ENCODE results near the gene ATP11C. TPM values are rescaled to one million over a fixed set of nuclear protein-coding genes. Genes with fewer than 3 reads are reported as not detected.

The ATP11C gene
- total and polyA plus RNA-seq, 2 experiments from 2014 or later: 8.5 to 22.3 TPM

DNA sequence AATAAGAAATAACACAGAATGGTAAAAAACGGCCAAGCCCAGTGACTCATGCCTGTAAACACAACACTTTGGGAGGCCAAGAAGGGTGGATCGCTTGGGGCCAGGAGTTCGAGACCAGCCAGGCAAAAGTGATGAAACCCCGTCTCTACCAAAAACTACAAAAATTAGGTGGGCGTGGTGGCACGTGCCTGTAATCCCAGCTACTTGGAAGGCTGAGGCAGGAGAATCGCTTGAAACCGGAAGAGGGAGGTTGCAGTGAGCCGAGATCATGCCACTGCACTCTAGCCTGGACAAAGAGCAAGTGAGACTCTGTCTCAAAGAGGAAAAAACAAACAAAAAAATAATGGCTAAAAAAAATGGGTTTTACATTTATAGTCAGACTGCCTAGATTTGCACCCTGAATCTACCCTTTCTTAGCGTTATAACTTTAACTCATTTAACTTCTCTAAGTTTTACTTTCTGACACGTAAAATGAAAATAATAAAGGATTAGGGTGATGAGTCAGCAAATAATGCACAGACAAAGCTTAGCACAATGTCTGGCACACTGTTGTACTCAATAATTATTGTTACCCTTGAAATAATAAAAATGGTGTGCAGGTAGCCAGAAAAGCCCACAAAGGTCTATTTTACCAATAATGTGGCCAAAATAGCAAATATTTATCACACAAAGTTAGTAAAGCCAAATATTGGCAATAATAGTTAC, 55.0 kb downstream of the ATP11C start:
- no peak overlapping the region for H3K27ac ChIP-seq
- no peak for DNase-seq (ENCODE audit: low spot score)
- no peaks in the 10 kb centered on the region for H3K27me3 ChIP-seq
- TF ChIP-seq, protein P1, sequence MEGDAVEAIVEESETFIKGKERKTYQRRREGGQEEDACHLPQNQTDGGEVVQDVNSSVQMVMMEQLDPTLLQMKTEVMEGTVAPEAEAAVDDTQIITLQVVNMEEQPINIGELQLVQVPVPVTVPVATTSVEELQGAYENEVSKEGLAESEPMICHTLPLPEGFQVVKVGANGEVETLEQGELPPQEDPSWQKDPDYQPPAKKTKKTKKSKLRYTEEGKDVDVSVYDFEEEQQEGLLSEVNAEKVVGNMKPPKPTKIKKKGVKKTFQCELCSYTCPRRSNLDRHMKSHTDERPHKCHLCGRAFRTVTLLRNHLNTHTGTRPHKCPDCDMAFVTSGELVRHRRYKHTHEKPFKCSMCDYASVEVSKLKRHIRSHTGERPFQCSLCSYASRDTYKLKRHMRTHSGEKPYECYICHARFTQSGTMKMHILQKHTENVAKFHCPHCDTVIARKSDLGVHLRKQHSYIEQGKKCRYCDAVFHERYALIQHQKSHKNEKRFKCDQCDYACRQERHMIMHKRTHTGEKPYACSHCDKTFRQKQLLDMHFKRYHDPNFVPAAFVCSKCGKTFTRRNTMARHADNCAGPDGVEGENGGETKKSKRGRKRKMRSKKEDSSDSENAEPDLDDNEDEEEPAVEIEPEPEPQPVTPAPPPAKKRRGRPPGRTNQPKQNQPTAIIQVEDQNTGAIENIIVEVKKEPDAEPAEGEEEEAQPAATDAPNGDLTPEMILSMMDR (IDR thresholded peaks at IDR 0.05; ENCODE audit: poor library complexity): no peak
- TF ChIP-seq EZH2phosphoT487 (IDR thresholded peaks at IDR 0.05; ENCODE audit: low read depth, severe bottlenecking, unreplicated experiment) (no peak), EZH2 (IDR thresholded peaks at IDR 0.05; ENCODE audit: borderline replicate concordance) (no peak)
- H3K79me2 ChIP-seq: peaks cover 11% of the 10 kb centered on the region
- 86% methylated on average over 11 of the region's 11 CpGs for WGBS (ENCODE audit: low lambda C conversion rate, missing lambda C conversion rate)
- no peaks in the 10 kb centered on the region for H3K9me2 ChIP-seq (replicated peaks; ENCODE audit: insufficient read depth)
- H3K36me3 ChIP-seq (replicated peaks; ENCODE audit: insufficient read depth, low read depth): no peaks in the 10 kb centered on the region
- H4K20me1 ChIP-seq (ENCODE audit: insufficient read depth, poor library complexity, severe bottlenecking): no peaks in the 10 kb centered on the region
- H3K4me3 ChIP-seq: no peak overlapping the region
- H3K4me2 ChIP-seq: no peak overlapping the region
- H3K9me3 ChIP-seq (ENCODE audit: low read depth): no peaks in the 10 kb centered on the region
- no peak overlapping the region for H2AFZ ChIP-seq
- no peaks in the 10 kb centered on the region for H3K4me1 ChIP-seq (ENCODE audit: insufficient read depth)

DNA sequence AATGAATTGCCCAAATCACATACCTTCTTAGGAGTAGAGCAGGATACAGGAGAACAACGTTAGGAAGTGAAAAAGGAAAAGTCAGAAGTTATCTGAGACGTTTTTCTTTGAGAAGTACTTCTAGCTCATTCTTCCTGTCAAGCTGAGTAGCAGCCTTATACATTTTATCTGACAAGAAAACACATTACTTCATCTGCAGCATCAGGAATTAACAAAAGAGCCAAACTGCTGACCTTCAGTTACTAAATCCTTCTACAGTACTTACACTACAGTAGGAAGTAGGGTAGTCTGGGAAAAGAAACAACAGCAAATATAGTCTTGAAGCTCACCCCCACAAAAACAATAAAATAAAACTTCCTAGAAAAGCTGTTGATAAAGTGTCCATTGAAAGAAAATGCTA, 57.0 kb downstream of the ATP11C start:
- no peaks in the 10 kb centered on the region for H3K4me1 ChIP-seq (ENCODE audit: insufficient read depth)
- H3K27me3 ChIP-seq: no peaks in the 10 kb centered on the region
- no peaks in the 10 kb centered on the region for H3K9me3 ChIP-seq (ENCODE audit: low read depth)
- H3K4me2 ChIP-seq: no peak overlapping the region
- no peak overlapping the region for H3K27ac ChIP-seq
- WGBS (ENCODE audit: low lambda C conversion rate, missing lambda C conversion rate): 43% methylated on average over 2 of the region's 2 CpGs
- H2AFZ ChIP-seq: no peak overlapping the region
- no peaks in the 10 kb centered on the region for H3K36me3 ChIP-seq (replicated peaks; ENCODE audit: insufficient read depth, low read depth)
- no peaks in the 10 kb centered on the region for H3K9me2 ChIP-seq (replicated peaks; ENCODE audit: insufficient read depth)
- H4K20me1 ChIP-seq (ENCODE audit: insufficient read depth, poor library complexity, severe bottlenecking): no peaks in the 10 kb centered on the region
- H3K4me3 ChIP-seq: no peak overlapping the region
- DNase-seq (ENCODE audit: low spot score): no peak
- TF ChIP-seq, protein P1 (IDR thresholded peaks at IDR 0.05; ENCODE audit: poor library complexity): no peak
- TF ChIP-seq EZH2phosphoT487 (IDR thresholded peaks at IDR 0.05; ENCODE audit: low read depth, severe bottlenecking, unreplicated experiment): no peak
- TF ChIP-seq EZH2 (IDR thresholded peaks at IDR 0.05; ENCODE audit: borderline replicate concordance): no peak
- H3K79me2 ChIP-seq: peaks cover 9% of the 10 kb centered on the region

DNA sequence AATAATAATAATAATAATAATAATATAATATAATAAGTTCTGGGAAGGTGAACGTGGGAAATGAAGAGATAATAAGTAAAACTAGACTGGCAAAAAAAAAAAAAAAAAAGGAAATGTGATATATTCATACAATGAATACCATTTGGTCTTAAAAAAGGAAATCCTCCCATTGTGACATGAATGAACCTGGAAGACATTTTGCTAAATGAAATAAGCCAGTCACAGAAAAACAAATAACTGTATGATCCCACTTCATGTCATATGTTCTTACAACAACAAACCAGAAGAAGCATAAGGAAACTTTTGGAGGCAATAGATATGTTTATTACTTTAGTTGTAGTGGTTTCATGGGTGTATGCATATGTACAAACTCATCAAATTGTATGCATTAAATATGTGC, 63.1 kb downstream of the ATP11C start:
- no peak overlapping the region for H3K4me2 ChIP-seq
- TF ChIP-seq EZH2 (IDR thresholded peaks at IDR 0.05; ENCODE audit: borderline replicate concordance) (no peak), EZH2phosphoT487 (IDR thresholded peaks at IDR 0.05; ENCODE audit: low read depth, severe bottlenecking, unreplicated experiment) (no peak)
- TF ChIP-seq, protein P1 (IDR thresholded peaks at IDR 0.05; ENCODE audit: poor library complexity): no peak
- H3K9me2 ChIP-seq (replicated peaks; ENCODE audit: insufficient read depth): no peaks in the 10 kb centered on the region
- no peaks in the 10 kb centered on the region for H3K9me3 ChIP-seq (ENCODE audit: low read depth)
- H3K27me3 ChIP-seq: no peaks in the 10 kb centered on the region
- 65% methylated on average over 1 of the region's 1 CpG for WGBS (ENCODE audit: low lambda C conversion rate, missing lambda C conversion rate)
- H3K27ac ChIP-seq: no peak overlapping the region
- H3K36me3 ChIP-seq (replicated peaks; ENCODE audit: insufficient read depth, low read depth): no peaks in the 10 kb centered on the region
- H3K79me2 ChIP-seq: no peaks in the 10 kb centered on the region
- no peak for DNase-seq (ENCODE audit: low spot score)
- H2AFZ ChIP-seq: no peak overlapping the region
- H3K4me3 ChIP-seq: no peak overlapping the region
- no peaks in the 10 kb centered on the region for H3K4me1 ChIP-seq (ENCODE audit: insufficient read depth)
- no peaks in the 10 kb centered on the region for H4K20me1 ChIP-seq (ENCODE audit: insufficient read depth, poor library complexity, severe bottlenecking)

All from hepatocyte (in vitro differentiated cells).